Breast epithelium (tissue), 4 donors: Measurements from ENCODE around the gene RABEP2. TPM values are rescaled to one million over a fixed set of nuclear protein-coding genes. Genes with fewer than 3 reads are reported as not detected.
A peak's percentile ranks its signal among the peaks of the same experiment; 100 is the strongest.

ENCODE experiments used
- DNase-seq, 2 donors: peaks; one replicate each; pipeline ENCODE4 v3.0.0-alpha.2; 2019; ENCODE audit warnings: low spot score in 2 of 2
- H3K27ac ChIP-seq, 2 donors: fragments of 200-600 bp; sonication (generic) in 1 of 2; one replicate each; pipeline ENCODE4 v1.5.1; 2016 to 2019; ENCODE audit warnings: mild to moderate bottlenecking in 1 of 2
- H3K27me3 ChIP-seq, 2 donors: fragments of 200-600 bp; sonication (generic) in 1 of 2; one replicate each; pipeline versions ENCODE4 v1.5.1 to v1.6.0; 2017 to 2019; ENCODE audit warnings: control low read depth in 1 of 2, mild to moderate bottlenecking in 1 of 2
- H3K36me3 ChIP-seq: fragments of 200-600 bp; one replicate; pipeline ENCODE4 v1.5.1; 2019
- H3K4me1 ChIP-seq, 2 donors: fragments of 200-600 bp; sonication (generic); one replicate each; pipeline ENCODE4 v1.5.1; 2016 to 2019; ENCODE audit warnings: control low read depth in 1 of 2
- H3K4me3 ChIP-seq, 3 donors: fragments of 200-600 bp; sonication (generic); 1 replicate in 2 of 3; 2 replicates in 1 of 3; pipeline ENCODE4 v1.5.1; 2016 to 2019; ENCODE audit warnings: mild to moderate bottlenecking in 3 of 3, moderate library complexity in 2 of 3
- H3K9me3 ChIP-seq, 2 donors: fragments of 200-600 bp; sonication (generic) in 1 of 2; one replicate each; pipeline ENCODE4 v1.5.1; 2016 to 2019; ENCODE audit warnings: control low read depth in 1 of 2
- POLR2A ChIP-seq: fragments of 450-650 bp; IDR thresholded peaks from one replicate; pipeline ENCODE4 v1.6.1; 2016; ENCODE audit warnings: antibody characterized with exemption, mild to moderate bottlenecking, moderate library complexity
- POLR2AphosphoS5 ChIP-seq, 3 donors: sonication (generic); formaldehyde crosslinking; IDR thresholded peaks; one replicate each; pipeline ENCODE4 v1.6.1; 2017; ENCODE audit warnings: antibody characterized with exemption in 3 of 3
- intact Hi-C: fragments of 100-400 bp; cut with DNase I; formaldehyde crosslinking; loops from one replicate; pipeline ENCODE4 v1.15.1; 2023; ENCODE audit warnings: low total_unique reads
- total RNA-seq, 3 donors: library from RNA; depleted of rRNA; stranded (reverse); fragments of >200 nt; gene quantifications; one replicate each; pipeline ENCODE4 v1.1.0, GENCODE V29; 2016
- TF ChIP-seq, protein P1 (sequence below), 3 donors: fragments of 450-650 bp; IDR thresholded peaks; one replicate each; pipeline ENCODE4 v1.5.1; 2016 to 2017; ENCODE audit warnings: antibody characterized with exemption in 3 of 3, mild to moderate bottlenecking in 3 of 3, moderate library complexity in 3 of 3

The RABEP2 gene
- total RNA-seq, 3 donors from 2014 or later = 14.2 to 35.1 (median 25.6) TPM

DNA sequence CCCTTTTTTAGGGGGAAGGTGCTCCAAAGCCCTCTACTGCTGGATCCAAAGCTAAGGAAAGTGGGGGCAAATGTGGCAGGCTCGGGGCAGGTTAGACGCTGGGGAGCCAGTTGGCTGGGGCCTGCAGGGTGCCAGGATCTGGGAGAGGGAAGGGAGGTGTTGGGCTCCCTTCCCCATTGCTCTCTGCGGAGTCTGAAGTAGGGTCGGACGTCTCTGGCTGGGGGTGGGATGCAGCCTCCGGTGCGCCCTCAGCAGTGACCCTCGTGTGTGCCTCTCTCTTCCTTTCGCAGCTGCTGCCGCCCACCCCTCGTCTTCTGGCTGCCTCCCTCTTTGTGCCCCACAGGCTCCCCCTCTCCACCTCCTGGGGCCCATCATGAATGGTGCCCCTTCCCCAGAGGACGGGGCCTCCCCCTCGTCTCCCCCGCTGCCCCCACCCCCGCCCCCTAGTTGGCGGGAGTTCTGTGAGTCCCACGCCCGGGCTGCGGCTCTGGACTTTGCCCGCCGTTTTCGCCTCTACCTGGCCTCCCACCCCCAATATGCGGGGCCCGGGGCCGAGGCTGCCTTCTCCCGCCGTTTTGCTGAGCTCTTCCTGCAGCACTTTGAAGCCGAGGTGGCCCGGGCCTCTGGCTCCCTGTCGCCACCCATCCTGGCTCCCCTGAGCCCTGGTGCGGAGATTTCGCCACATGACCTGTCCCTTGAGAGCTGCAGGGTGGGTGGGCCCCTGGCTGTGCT lies 59.1 kb downstream of the RABEP2 start:
- no peak for DNase-seq
- Histone ChIP-seq H3K27ac (no peak overlapping the region), H3K9me3 (no peaks in the 10 kb centered on the region), H3K4me3 (no peak overlapping the region), H3K4me1 (no peaks in the 10 kb centered on the region), H3K27me3 (no peaks in the 10 kb centered on the region), H3K36me3 (peaks cover 6% of the 10 kb centered on the region)
- intact Hi-C loops = no loop called here
- TF ChIP-seq, protein P1, sequence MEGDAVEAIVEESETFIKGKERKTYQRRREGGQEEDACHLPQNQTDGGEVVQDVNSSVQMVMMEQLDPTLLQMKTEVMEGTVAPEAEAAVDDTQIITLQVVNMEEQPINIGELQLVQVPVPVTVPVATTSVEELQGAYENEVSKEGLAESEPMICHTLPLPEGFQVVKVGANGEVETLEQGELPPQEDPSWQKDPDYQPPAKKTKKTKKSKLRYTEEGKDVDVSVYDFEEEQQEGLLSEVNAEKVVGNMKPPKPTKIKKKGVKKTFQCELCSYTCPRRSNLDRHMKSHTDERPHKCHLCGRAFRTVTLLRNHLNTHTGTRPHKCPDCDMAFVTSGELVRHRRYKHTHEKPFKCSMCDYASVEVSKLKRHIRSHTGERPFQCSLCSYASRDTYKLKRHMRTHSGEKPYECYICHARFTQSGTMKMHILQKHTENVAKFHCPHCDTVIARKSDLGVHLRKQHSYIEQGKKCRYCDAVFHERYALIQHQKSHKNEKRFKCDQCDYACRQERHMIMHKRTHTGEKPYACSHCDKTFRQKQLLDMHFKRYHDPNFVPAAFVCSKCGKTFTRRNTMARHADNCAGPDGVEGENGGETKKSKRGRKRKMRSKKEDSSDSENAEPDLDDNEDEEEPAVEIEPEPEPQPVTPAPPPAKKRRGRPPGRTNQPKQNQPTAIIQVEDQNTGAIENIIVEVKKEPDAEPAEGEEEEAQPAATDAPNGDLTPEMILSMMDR (IDR thresholded peaks at IDR 0.05) = no peak
- TF ChIP-seq POLR2AphosphoS5 (IDR thresholded peaks at IDR 0.05) (no peak), POLR2A (no peak)

DNA sequence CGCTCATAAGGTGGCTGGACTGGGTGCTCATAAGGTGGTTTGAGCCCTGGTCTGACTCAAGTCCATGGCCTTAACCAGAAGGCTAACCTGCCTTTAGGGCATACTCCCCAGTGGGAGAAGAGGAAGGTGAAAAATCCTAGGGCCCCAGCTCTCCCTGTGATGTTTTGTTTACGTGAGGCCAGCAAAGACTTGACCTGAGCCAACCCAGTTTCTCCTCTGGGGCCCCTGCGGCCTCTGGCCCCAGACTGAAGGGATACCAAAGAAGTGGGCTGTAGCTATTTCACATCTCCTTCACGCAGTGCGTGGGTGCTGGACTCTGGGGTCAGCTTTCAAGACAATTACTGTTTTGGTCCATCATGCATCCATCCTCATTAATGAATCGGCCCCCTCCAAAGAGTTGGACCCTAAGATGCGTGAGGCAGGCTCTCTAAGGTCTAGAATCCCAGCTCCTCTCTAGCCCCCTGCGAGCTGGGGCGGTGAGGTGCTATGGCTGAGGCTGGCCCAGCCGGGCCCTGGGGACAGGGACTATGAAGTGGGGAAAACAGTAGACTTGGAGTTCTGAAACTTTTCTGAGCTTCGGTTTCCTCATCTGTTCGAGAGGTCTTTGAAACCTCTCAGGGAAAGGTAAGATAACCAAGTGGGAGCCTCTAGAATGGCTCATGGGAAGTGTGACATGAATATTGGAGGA lies 59.9 kb downstream of the RABEP2 start:
- H3K4me3 ChIP-seq = peak overlapping the region in 1 of 3 donors; percentile 10

DNA sequence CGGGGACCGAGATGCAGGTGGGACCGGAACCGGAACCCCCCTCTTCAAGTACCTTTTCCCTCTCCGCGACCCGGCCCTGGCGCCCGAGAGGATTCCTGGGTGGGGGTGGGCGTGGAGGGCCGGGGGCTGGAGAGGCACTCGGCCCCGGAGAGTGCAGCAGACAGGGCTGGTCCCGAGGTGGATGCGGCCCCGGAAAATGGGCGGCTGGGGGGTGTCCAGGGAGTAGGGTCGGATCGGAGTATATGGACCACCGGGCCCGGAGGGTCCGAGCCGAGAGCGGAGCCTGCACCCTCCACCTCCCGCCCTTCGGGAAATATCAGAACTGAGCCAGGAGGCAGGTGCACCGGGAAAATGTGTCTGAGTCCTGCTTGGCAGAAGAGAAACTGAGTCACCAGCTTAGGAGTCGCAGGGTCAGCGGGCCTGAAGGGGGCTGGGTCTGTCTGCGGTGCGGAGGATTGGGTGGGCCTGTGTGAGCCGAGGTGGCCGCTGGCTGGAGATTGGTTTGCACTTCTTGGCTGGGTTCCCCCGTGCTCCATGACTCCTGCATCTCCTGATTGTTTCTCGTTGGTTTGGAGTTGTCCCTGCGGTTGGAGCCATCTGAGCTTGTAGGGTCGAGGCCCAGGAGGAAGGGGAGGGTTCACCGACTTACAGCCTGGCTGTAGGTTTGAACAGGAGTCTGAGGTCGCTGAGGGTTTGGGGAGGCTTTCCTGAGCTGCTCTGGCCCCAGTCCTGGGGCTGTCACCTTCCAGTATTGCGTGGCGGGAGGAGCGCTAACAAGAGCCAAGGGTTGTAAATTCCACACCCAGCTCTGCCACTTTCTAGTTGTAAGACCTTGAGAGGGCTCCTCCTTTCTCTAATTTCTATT lies 60.9 kb downstream of the RABEP2 start:
- no peaks in the 10 kb centered on the region for H3K36me3 ChIP-seq
- peak overlapping the region; percentile 93 to 95 for H3K27ac ChIP-seq
- intact Hi-C loops = no loop called here
- peak overlapping the region; percentile 82 to 89 (median 86) for H3K4me3 ChIP-seq
- TF ChIP-seq POLR2A (no peak), POLR2AphosphoS5 (IDR thresholded peaks at IDR 0.05) (no peak)
- TF ChIP-seq, protein P1 (IDR thresholded peaks at IDR 0.05) = no peak
- no peaks in the 10 kb centered on the region for H3K4me1 ChIP-seq
- H3K27me3 ChIP-seq = no peaks in the 10 kb centered on the region
- H3K9me3 ChIP-seq = no peaks in the 10 kb centered on the region
- DNase-seq = no peak

More for the DNA sequence above, 59.9 kb downstream of the RABEP2 start:
- Histone ChIP-seq H3K27ac (peak overlapping the region in 1 of 2 donors; percentile 95), H3K9me3 (no peaks in the 10 kb centered on the region), H3K27me3 (no peaks in the 10 kb centered on the region), H3K36me3 (peaks cover 6% of the 10 kb centered on the region), H3K4me1 (no peaks in the 10 kb centered on the region)
- TF ChIP-seq POLR2AphosphoS5 (IDR thresholded peaks at IDR 0.05) (no peak), POLR2A (no peak)
- TF ChIP-seq, protein P1 (IDR thresholded peaks at IDR 0.05) = no peak
- no peak for DNase-seq
- intact Hi-C loops = no loop called here

DNA sequence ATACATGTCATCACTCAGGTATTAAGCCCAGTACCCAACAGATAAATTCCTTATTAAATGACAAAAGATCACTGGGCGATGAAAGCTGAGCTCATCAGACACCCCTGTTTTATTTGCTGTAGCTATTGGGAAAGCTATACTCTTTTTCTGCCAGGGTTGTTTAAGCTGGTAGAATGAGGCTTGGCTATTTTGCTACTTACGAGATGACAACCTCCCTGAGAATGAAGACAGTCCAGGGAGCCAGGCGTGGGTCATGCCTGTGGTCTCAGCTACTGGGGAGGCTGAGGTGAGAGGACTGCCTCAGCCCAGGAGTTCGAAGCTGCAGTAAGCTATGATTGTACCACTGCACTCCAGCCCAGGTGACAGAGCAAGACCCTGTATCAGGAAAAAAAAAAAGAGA lies 65.7 kb downstream of the RABEP2 start:
- peak overlapping the region in 1 of 2 donors; percentile 76 for H3K27ac ChIP-seq
- no peak for DNase-seq
- H3K4me3 ChIP-seq = no peak overlapping the region
- TF ChIP-seq, protein P1 (IDR thresholded peaks at IDR 0.05) = no peak
- TF ChIP-seq POLR2A = no peak
- TF ChIP-seq POLR2AphosphoS5 (IDR thresholded peaks at IDR 0.05) = no peak
- no peaks in the 10 kb centered on the region for H3K9me3 ChIP-seq
- intact Hi-C loops = no loop called here
- H3K4me1 ChIP-seq = no peaks in the 10 kb centered on the region
- no peaks in the 10 kb centered on the region for H3K27me3 ChIP-seq
- no peaks in the 10 kb centered on the region for H3K36me3 ChIP-seq
